Prostate gland (tissue), 2 donors: ENCODE data around the gene KNG1.

ENCODE experiments used
- POLR2A ChIP-seq: fragments of 450-650 bp; IDR thresholded peaks from one replicate; pipeline ENCODE4 v1.6.1; 2016; ENCODE audit warnings: antibody characterized with exemption, mild to moderate bottlenecking
- TF ChIP-seq, protein P1 (sequence below), 4 experiments: fragments of 200-600 bp in 2 of 4; fragments of 450-650 bp in 2 of 4; sonication (generic) in 2 of 4; IDR thresholded peaks; 1 replicate in 3 of 4; 2 replicates in 1 of 4; pipeline ENCODE4 v1.5.1; 2016 to 2019; ENCODE audit warnings: antibody characterized with exemption in 4 of 4, mild to moderate bottlenecking in 2 of 4, moderate library complexity in 2 of 4

- TF ChIP-seq, protein P1, sequence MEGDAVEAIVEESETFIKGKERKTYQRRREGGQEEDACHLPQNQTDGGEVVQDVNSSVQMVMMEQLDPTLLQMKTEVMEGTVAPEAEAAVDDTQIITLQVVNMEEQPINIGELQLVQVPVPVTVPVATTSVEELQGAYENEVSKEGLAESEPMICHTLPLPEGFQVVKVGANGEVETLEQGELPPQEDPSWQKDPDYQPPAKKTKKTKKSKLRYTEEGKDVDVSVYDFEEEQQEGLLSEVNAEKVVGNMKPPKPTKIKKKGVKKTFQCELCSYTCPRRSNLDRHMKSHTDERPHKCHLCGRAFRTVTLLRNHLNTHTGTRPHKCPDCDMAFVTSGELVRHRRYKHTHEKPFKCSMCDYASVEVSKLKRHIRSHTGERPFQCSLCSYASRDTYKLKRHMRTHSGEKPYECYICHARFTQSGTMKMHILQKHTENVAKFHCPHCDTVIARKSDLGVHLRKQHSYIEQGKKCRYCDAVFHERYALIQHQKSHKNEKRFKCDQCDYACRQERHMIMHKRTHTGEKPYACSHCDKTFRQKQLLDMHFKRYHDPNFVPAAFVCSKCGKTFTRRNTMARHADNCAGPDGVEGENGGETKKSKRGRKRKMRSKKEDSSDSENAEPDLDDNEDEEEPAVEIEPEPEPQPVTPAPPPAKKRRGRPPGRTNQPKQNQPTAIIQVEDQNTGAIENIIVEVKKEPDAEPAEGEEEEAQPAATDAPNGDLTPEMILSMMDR (IDR thresholded peaks at IDR 0.05), result no peak
- TF ChIP-seq POLR2A, result no peak
Observed at GRCh38 chr3:186786922-186787321, 69.8 kb downstream of the KNG1 start.
